Neuronal stem cell (in vitro differentiated cells): ENCODE results near the gene TMEM135.

Experiments used
- DNase-seq: peaks from one replicate; pipeline ENCODE4 v3.0.0-alpha.2; 2013; ENCODE audit warnings: low spot score
- H2AFZ ChIP-seq: one replicate; pipeline ENCODE4 v1.6.1; 2013; ENCODE audit warnings: mild to moderate bottlenecking, low read length, inconsistent platforms
- H2AK5ac ChIP-seq: 2 replicates; pipeline ENCODE4 v1.6.1; 2013; ENCODE audit warnings: low read depth, mild to moderate bottlenecking, inconsistent platforms, low read length, moderate library complexity, mixed read lengths
- H2BK120ac ChIP-seq: 2 replicates; pipeline ENCODE4 v1.6.1; 2013; ENCODE audit warnings: low read depth, mild to moderate bottlenecking, inconsistent platforms, low read length, moderate library complexity, mixed read lengths
- H2BK12ac ChIP-seq: one replicate; pipeline ENCODE4 v1.6.1; 2013; ENCODE audit warnings: low read length, inconsistent platforms
- H2BK15ac ChIP-seq: 2 replicates; pipeline ENCODE4 v1.6.1; 2013; ENCODE audit warnings: mild to moderate bottlenecking, low read length, inconsistent platforms, mixed read lengths
- H2BK5ac ChIP-seq: one replicate; pipeline ENCODE4 v1.6.1; 2013; ENCODE audit warnings: inconsistent platforms, mild to moderate bottlenecking, low read length, moderate library complexity
- H3K14ac ChIP-seq: one replicate; pipeline ENCODE4 v1.6.1; 2013; ENCODE audit warnings: low read length, inconsistent platforms
- H3K18ac ChIP-seq: 2 replicates; pipeline ENCODE4 v1.6.1; 2013; ENCODE audit warnings: low read length, inconsistent platforms
- H3K23ac ChIP-seq: 2 replicates; pipeline ENCODE4 v1.6.1; 2013; ENCODE audit warnings: low read depth, mild to moderate bottlenecking, mixed read lengths, low read length, inconsistent platforms; ENCODE audit not compliant: poor library complexity
- H3K27ac ChIP-seq: replicated peaks from 3 replicates; pipeline ENCODE4 v1.5.1; 2013; ENCODE audit warnings: low read length, inconsistent platforms
- H3K27me3 ChIP-seq, 3 experiments: 2 replicates each; pipeline ENCODE4 v1.6.1; 2013; ENCODE audit warnings: low read length in 3 of 3, mild to moderate bottlenecking in 2 of 3, inconsistent platforms in 1 of 3, low read depth in 1 of 3, mixed read lengths in 1 of 3, moderate library complexity in 1 of 3; ENCODE audit not compliant: control insufficient read depth in 3 of 3, insufficient read depth in 3 of 3
- H3K36me3 ChIP-seq, 2 donors: replicated peaks in 1 of 2; 2 replicates each; pipeline ENCODE4 v1.6.1; 2013; ENCODE audit warnings: low read length in 2 of 2; ENCODE audit not compliant: control insufficient read depth in 2 of 2, insufficient read depth in 2 of 2
- H3K4ac ChIP-seq: 2 replicates; pipeline ENCODE4 v1.6.1; 2013; ENCODE audit warnings: inconsistent platforms, mild to moderate bottlenecking, low read length, moderate library complexity
- H3K4me1 ChIP-seq, 2 donors: 1 replicate in 1 of 2; 2 replicates in 1 of 2; pipeline ENCODE4 v1.6.1; 2013; ENCODE audit warnings: low read length in 2 of 2, low read depth in 1 of 2; ENCODE audit not compliant: control insufficient read depth in 2 of 2, insufficient read depth in 1 of 2
- H3K4me2 ChIP-seq: one replicate; pipeline ENCODE4 v1.6.1; 2013; ENCODE audit warnings: mild to moderate bottlenecking, low read length, inconsistent platforms; ENCODE audit not compliant: insufficient read depth, poor library complexity, severe bottlenecking
- H3K4me3 ChIP-seq, 2 donors: 2 replicates each; pipeline ENCODE4 v1.5.1; 2013; ENCODE audit warnings: low read length in 2 of 2, mild to moderate bottlenecking in 2 of 2, inconsistent platforms in 1 of 2, moderate library complexity in 1 of 2
- H3K79me1 ChIP-seq: one replicate; pipeline ENCODE4 v1.6.1; 2013; ENCODE audit warnings: low read depth, mild to moderate bottlenecking, inconsistent platforms, low read length, moderate library complexity
- H3K9ac ChIP-seq: one replicate; pipeline ENCODE4 v1.6.1; 2013; ENCODE audit warnings: mild to moderate bottlenecking, low read depth, low read length, inconsistent platforms; ENCODE audit not compliant: poor library complexity
- H3K9me3 ChIP-seq, 2 donors: replicated peaks in 1 of 2; 2 replicates each; pipeline versions ENCODE3 to v1.6.1; 2013; ENCODE audit warnings: low read length in 2 of 2, mild to moderate bottlenecking in 2 of 2, inconsistent platforms in 1 of 2, low read depth in 1 of 2, mixed read lengths in 1 of 2, moderate library complexity in 1 of 2; ENCODE audit not compliant: control insufficient read depth in 2 of 2, insufficient read depth in 1 of 2
- H4K8ac ChIP-seq: one replicate; pipeline ENCODE4 v1.6.1; 2013; ENCODE audit warnings: low read depth, mild to moderate bottlenecking, inconsistent platforms, low read length, moderate library complexity
- H4K91ac ChIP-seq: one replicate; pipeline ENCODE4 v1.6.1; 2013; ENCODE audit warnings: low read length, low read depth, mild to moderate bottlenecking, inconsistent platforms; ENCODE audit not compliant: poor library complexity
- whole genome bisulfite sequencing, 2 donors: extraction: QIAGEN DNeasy Blood & Tissue Kit; methylation state at CpG; one replicate each; pipeline ENCODE4 v1.1.7; 2013; ENCODE audit warnings: missing lambda C conversion rate in 2 of 2, mixed read lengths in 1 of 2; ENCODE audit not compliant: insufficient read length in 2 of 2, insufficient replicate concordance in 1 of 2; ENCODE audit errors: extremely low coverage in 2 of 2; 5-methylcytosine and 5-hydroxymethylcytosine counted together

Gene TMEM135

GRCh38 chr11:87316491-87316890 is 278.8 kb downstream of the TMEM135 start:
- no peak overlapping the region for H3K9ac ChIP-seq
- H4K8ac ChIP-seq, result no peak overlapping the region
- H3K4me1 ChIP-seq, result no peaks in the 10 kb centered on the region
- no peak overlapping the region for H2BK15ac ChIP-seq
- no peak overlapping the region for H2AFZ ChIP-seq
- no peak overlapping the region for H3K18ac ChIP-seq
- H3K27me3 ChIP-seq, result no peaks in the 10 kb centered on the region
- no peak overlapping the region for H4K91ac ChIP-seq
- no peak overlapping the region for H2BK5ac ChIP-seq
- H3K4ac ChIP-seq, result no peak overlapping the region
- no peak overlapping the region for H3K4me3 ChIP-seq
- no peaks in the 10 kb centered on the region for H3K79me1 ChIP-seq
- no peak overlapping the region for H3K14ac ChIP-seq
- H3K4me2 ChIP-seq, result no peak overlapping the region
- no peak overlapping the region for H2BK12ac ChIP-seq
- DNase-seq, result no peak
- no peak overlapping the region for H2BK120ac ChIP-seq
- H3K23ac ChIP-seq, result no peak overlapping the region
- H3K9me3 ChIP-seq, result no peaks in the 10 kb centered on the region
- H3K27ac ChIP-seq, result no peak overlapping the region
- H3K36me3 ChIP-seq, result peaks cover 0 to 1% of the 10 kb centered on the region in 2 donors
- H2AK5ac ChIP-seq, result no peak overlapping the region

DNA sequence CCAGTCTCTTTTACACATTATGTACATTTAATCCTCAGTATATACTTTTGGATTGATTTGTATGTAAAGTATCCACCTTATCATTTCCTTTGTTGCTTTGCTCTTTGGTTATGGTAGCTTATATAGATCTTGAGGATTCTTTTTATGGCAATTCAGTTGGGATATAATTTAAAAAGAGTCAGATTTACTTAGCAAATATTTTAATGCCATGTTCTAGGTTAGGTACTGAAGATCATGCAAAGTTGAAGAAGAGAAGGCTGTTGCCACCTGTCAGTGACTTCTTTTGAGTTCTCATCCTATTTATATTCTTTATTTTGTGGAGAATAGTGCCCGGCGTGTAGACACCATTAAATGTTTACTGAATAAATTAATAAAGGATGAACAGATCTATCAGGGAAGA is 279.7 kb downstream of the TMEM135 start:
- H3K23ac ChIP-seq, result no peak overlapping the region
- no peak overlapping the region for H3K9ac ChIP-seq
- H4K91ac ChIP-seq, result no peak overlapping the region
- H3K14ac ChIP-seq, result no peak overlapping the region
- peaks cover 0 to 1% of the 10 kb centered on the region in 2 donors for H3K36me3 ChIP-seq
- H2AK5ac ChIP-seq, result no peak overlapping the region
- no peak overlapping the region for H2BK120ac ChIP-seq
- no peak overlapping the region for H3K4me3 ChIP-seq
- no peak overlapping the region for H2BK12ac ChIP-seq
- no peaks in the 10 kb centered on the region for H3K27me3 ChIP-seq
- DNase-seq, result no peak
- no peak overlapping the region for H2BK15ac ChIP-seq
- H4K8ac ChIP-seq, result no peak overlapping the region
- no peak overlapping the region for H3K18ac ChIP-seq
- no peaks in the 10 kb centered on the region for H3K9me3 ChIP-seq
- no peak overlapping the region for H3K4ac ChIP-seq
- H2BK5ac ChIP-seq, result no peak overlapping the region
- WGBS, 2 donors, result no CpG with 5 or more reads among the region's 2 CpGs
- H3K79me1 ChIP-seq, result no peaks in the 10 kb centered on the region
- no peaks in the 10 kb centered on the region for H3K4me1 ChIP-seq
- H2AFZ ChIP-seq, result no peak overlapping the region
- no peak overlapping the region for H3K4me2 ChIP-seq
- no peak overlapping the region for H3K27ac ChIP-seq

DNA sequence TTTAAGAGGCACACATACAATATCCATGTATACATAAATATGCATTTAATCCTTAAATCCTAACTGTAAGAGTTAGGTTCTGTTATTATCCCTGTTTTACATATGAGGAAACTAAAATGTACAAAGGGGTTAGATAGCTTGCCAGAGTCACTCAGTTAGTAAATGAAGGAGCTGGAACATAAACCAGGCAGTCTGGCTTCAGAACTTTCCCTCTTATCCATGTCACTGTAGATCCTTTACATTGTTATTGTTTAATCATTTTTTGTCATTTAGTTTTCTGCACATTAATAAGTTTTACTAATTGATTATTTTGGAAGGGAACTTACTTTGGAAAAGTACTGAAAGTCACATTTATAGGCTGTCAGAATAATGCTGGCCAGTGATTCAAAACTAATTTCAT is 282.4 kb downstream of the TMEM135 start:
- Histone ChIP-seq H2BK120ac (no peak overlapping the region), H3K14ac (no peak overlapping the region), H3K4me2 (no peak overlapping the region), H3K18ac (no peak overlapping the region), H3K27ac (no peak overlapping the region), H2BK12ac (no peak overlapping the region), H2BK5ac (no peak overlapping the region), H3K4ac (no peak overlapping the region), H3K4me3 (no peak overlapping the region), H4K8ac (no peak overlapping the region), H3K36me3 (peaks cover 0 to 1% of the 10 kb centered on the region in 2 donors), H2AFZ (no peak overlapping the region), H3K23ac (no peak overlapping the region), H2BK15ac (no peak overlapping the region), H3K9me3 (no peaks in the 10 kb centered on the region), H3K4me1 (no peaks in the 10 kb centered on the region), H3K79me1 (no peaks in the 10 kb centered on the region), H4K91ac (no peak overlapping the region), H2AK5ac (no peak overlapping the region), H3K27me3 (no peaks in the 10 kb centered on the region), H3K9ac (no peak overlapping the region)
- DNase-seq, result no peak

- no CpG with 5 or more reads among the region's 1 CpG for WGBS, 2 donors
- Histone ChIP-seq H3K18ac (no peak overlapping the region), H3K36me3 (peaks cover 0 to 1% of the 10 kb centered on the region in 2 donors), H2BK120ac (no peak overlapping the region), H3K27ac (no peak overlapping the region), H3K23ac (no peak overlapping the region), H3K14ac (no peak overlapping the region), H4K91ac (no peak overlapping the region), H3K9ac (no peak overlapping the region), H3K9me3 (no peaks in the 10 kb centered on the region), H2AFZ (no peak overlapping the region), H3K79me1 (no peaks in the 10 kb centered on the region), H2BK5ac (no peak overlapping the region), H3K4ac (no peak overlapping the region), H2AK5ac (no peak overlapping the region), H2BK15ac (no peak overlapping the region), H3K4me1 (no peaks in the 10 kb centered on the region), H3K27me3 (no peaks in the 10 kb centered on the region), H3K4me2 (no peak overlapping the region), H2BK12ac (no peak overlapping the region), H3K4me3 (no peak overlapping the region), H4K8ac (no peak overlapping the region)
- DNase-seq, result no peak
Measured at GRCh38 chr11:87322568-87322967, 284.8 kb downstream of the TMEM135 start.
